Activated T-cell treated with anti-CD3 and anti-CD28 coated beads, Interleukin-2, amount 50 U/mL, for 4 hours (primary cell): ENCODE results near the gene ADAMTS9. TPM values are rescaled to one million over a fixed set of nuclear protein-coding genes. Genes with fewer than 3 reads are reported as not detected.

Experiments
- ATAC-seq, 2 donors: fragments of 200-7000 bp; cut with Tn5 transposase; one replicate each; pipeline ENCODE4 v1.10.0; 2021
- DNase-seq: peaks from one replicate; pipeline ENCODE4 v3.0.0-alpha.2; 2020
- H3K27me3 Mint-ChIP-seq: one replicate; pipeline ENCODE4 v1.8.0; 2021; ENCODE audit warnings: low read depth, mixed read lengths
- H3K36me3 Mint-ChIP-seq: one replicate; pipeline ENCODE4 v1.8.0; 2022; ENCODE audit warnings: mixed read lengths; ENCODE audit not compliant: insufficient read depth
- H3K4me1 Mint-ChIP-seq: one replicate; pipeline ENCODE4 v1.8.0; 2021; ENCODE audit warnings: low read depth, mixed read lengths
- H3K4me3 Mint-ChIP-seq: one replicate; pipeline ENCODE4 v1.8.0; 2021; ENCODE audit warnings: mild to moderate bottlenecking, moderate library complexity, mixed read lengths
- H3K9me3 Mint-ChIP-seq: one replicate; pipeline ENCODE4 v1.8.0; 2021; ENCODE audit warnings: mixed read lengths
- total RNA-seq, 3 donors: library from RNA; stranded (reverse); gene quantifications; one replicate each; pipeline ENCODE4 v1.2.1, GENCODE V29; 2021

The ADAMTS9 gene
- total RNA-seq, 3 donors from 2014 or later, result 0.08 to 0.11 TPM; not detected in 1

DNA sequence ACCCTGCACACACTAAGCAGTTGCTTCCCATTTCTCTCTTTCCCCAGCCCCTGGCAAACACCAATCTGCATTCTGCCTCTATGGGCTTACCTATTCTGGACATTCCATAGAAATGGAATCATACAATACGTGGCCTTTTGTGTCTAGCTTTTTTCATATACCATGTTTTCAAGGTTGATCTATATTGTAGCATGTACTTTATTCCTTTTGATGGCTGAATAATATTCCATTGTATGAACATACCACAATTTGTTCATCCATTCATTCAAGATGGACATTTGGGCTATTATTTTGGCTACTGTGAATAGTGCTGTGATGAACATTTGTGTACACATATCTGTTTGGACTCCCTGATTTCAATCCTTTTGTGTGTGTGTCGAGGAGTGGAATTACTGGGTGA is 18.1 kb upstream of the ADAMTS9 start:
- no peaks in the 10 kb centered on the region for H3K4me1 Mint-ChIP-seq

DNA sequence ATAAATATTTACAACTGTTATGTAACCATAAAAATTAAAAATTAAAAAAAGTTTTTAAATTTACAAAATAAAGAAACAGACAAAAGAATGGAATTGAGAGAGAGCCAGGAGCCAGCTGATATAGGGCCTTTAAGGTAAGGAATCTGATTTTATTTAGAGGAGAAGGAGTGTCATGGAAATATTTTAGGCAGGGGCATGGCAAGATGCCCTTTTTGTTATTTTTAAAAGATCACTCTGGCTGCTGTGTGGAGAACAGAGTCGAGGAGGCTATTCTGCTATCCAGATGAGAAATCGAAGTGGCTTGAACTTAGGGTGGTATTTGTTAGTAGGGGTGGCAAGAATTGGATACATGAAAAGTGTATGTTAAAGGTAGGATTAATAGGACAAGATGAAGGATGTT is 9.1 kb upstream of the ADAMTS9 start:
- Mint-ChIP-seq H3K4me1 (no peaks in the 10 kb centered on the region), H3K27me3 (peaks cover 2% of the 10 kb centered on the region), H3K36me3 (no peaks in the 10 kb centered on the region), H3K9me3 (no peaks in the 10 kb centered on the region), H3K4me3 (no peak overlapping the region)
- ATAC-seq (no peak), DNase-seq (no peak)

More for the DNA sequence above, 18.1 kb upstream of the ADAMTS9 start:
- Mint-ChIP-seq H3K9me3 (peaks cover 20% of the 10 kb centered on the region), H3K36me3 (no peaks in the 10 kb centered on the region), H3K4me3 (no peak overlapping the region), H3K27me3 (no peaks in the 10 kb centered on the region)
- ATAC-seq, result no peak
- DNase-seq, result no peak

DNA sequence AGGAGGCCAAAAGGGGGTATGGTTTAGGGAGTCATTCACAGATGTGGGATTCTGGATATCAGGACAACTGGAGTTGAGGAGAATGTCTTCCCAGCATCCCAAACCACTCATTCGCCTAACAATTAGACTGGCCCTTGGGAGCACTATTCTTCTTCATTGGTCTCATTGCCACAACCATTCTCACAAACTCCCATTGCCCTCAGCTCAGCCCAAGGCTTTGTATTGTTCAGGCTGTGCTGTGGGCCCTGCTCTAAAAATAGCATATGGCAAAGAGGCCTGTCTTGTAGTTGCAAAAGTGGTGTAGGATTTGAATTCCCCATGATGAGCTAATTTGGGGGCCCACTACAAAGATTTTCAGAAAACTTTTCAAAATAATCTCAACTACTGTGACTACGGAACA is 6.3 kb upstream of the ADAMTS9 start:
- ATAC-seq (no peak), DNase-seq (no peak)
- Mint-ChIP-seq H3K4me1 (no peaks in the 10 kb centered on the region), H3K9me3 (no peaks in the 10 kb centered on the region), H3K27me3 (peaks cover 8% of the 10 kb centered on the region), H3K36me3 (no peaks in the 10 kb centered on the region), H3K4me3 (no peak overlapping the region)

DNA sequence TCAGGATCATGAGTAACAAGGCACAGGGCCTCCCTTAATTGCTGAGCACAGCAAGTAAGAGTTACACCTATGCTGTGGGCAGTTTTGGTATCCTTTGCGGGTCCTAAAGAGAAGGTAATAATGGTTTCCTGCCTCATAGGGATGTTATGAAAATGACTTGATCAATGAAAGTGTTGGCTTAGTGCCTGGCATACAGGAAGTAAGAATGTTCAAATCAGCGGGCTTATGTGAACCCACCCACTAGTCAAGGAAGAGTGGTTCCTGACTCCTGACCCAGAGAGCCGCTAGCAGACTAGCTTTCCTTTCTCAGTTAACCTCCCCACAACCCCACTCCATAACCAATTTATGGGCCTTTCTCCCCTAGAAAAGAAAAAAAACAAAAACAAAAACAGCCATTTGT is 5.2 kb upstream of the ADAMTS9 start:
- H3K27me3 Mint-ChIP-seq, result peaks cover 17% of the 10 kb centered on the region
- H3K4me1 Mint-ChIP-seq, result peaks cover 4% of the 10 kb centered on the region
- no peaks in the 10 kb centered on the region for H3K9me3 Mint-ChIP-seq
- ATAC-seq, result no peak
- no peaks in the 10 kb centered on the region for H3K36me3 Mint-ChIP-seq
- H3K4me3 Mint-ChIP-seq, result no peak overlapping the region
- DNase-seq, result no peak

DNA sequence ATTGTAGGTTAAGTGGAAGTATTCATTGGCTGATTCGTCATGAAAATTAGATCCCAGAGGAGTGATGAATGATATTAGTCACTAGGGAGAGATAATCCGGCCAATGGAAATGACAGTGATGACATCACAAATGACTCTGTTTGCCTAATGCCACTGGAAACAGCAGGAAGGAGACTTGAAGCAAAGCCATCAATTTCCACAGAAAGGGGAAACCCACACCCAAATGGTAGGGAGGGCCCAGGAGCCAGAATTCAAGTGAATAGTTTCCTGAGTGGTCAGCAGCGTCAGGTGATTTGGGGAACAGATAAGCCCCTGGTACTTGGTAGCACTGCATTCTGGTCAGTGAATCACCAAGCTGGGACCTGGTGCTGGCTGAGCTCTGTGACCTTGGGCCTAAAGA is 3.3 kb upstream of the ADAMTS9 start:
- H3K36me3 Mint-ChIP-seq, result no peaks in the 10 kb centered on the region
- H3K27me3 Mint-ChIP-seq, result peaks cover 30% of the 10 kb centered on the region
- DNase-seq, result no peak
- no peak overlapping the region for H3K4me3 Mint-ChIP-seq
- H3K9me3 Mint-ChIP-seq, result no peaks in the 10 kb centered on the region
- no peak for ATAC-seq
- peaks cover 9% of the 10 kb centered on the region for H3K4me1 Mint-ChIP-seq

DNA sequence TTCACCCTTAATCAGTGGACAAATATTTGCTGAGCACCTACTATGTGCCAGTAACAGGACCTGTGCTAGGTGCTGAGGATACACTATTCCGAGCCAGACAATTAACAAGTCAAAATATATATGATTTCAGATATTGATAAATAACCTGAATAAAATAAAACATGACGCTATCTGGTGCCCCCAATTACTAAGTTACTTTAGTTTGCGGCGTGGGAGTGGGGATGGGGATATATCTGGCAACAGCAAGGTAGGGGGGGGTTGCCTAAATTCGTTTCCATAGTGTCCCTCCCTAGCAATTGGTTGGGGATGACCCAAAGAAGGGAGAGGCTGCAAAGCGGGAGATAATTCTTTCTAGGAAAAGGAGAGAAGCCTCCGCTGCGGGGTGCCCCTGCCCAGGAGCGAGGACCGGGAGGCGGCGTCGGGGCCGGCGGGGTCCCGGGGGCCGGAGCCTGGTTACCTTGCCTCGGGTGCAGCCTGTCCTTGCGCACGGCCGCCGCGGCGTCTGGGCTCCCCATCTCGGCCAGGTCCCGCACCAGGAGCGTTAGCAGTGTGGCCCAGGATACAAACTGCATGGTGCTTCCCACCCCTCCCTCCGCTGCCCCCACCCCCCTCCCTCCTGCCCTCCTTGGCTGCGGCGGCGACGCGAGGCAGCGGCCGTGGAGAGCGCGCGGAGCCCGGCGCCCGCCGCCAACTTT is 567 bp downstream of the ADAMTS9 start:
- H3K4me3 Mint-ChIP-seq, result no peak overlapping the region
- H3K27me3 Mint-ChIP-seq, result peaks cover 43% of the 10 kb centered on the region
- H3K36me3 Mint-ChIP-seq, result no peaks in the 10 kb centered on the region
- no peaks in the 10 kb centered on the region for H3K9me3 Mint-ChIP-seq
- H3K4me1 Mint-ChIP-seq, result peaks cover 9% of the 10 kb centered on the region
- DNase-seq (no peak), ATAC-seq (peak in 1 of 2 donors; percentile 36)

DNA sequence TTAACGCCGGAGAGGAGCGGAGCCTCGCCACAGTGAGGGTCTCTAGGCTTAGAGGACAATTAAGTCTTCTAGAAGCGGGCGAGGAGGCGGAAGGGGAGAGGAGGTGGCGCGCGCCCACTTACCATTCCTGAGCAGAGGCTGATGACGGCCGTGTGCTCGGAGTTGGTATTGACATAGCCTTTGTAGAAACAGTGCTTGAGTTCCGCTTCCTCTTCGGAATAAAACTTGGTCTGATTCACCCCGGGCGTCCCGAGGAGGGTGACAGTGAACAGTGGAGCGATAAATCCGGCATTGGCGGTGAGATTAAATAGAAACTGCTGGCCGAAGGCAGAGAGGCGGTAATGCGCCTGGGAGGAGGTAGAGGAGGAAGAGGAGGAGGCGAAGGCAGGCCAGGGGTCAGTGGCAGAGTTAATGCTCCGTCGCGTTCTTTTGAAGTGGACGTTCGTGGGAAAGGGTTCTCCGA is 1.3 kb downstream of the ADAMTS9 start:
- H3K36me3 Mint-ChIP-seq, result no peaks in the 10 kb centered on the region
- no peak for DNase-seq
- no peaks in the 10 kb centered on the region for H3K9me3 Mint-ChIP-seq
- H3K27me3 Mint-ChIP-seq, result peaks cover 42% of the 10 kb centered on the region
- ATAC-seq, result no peak
- peaks cover 9% of the 10 kb centered on the region for H3K4me1 Mint-ChIP-seq
- H3K4me3 Mint-ChIP-seq, result no peak overlapping the region

DNA sequence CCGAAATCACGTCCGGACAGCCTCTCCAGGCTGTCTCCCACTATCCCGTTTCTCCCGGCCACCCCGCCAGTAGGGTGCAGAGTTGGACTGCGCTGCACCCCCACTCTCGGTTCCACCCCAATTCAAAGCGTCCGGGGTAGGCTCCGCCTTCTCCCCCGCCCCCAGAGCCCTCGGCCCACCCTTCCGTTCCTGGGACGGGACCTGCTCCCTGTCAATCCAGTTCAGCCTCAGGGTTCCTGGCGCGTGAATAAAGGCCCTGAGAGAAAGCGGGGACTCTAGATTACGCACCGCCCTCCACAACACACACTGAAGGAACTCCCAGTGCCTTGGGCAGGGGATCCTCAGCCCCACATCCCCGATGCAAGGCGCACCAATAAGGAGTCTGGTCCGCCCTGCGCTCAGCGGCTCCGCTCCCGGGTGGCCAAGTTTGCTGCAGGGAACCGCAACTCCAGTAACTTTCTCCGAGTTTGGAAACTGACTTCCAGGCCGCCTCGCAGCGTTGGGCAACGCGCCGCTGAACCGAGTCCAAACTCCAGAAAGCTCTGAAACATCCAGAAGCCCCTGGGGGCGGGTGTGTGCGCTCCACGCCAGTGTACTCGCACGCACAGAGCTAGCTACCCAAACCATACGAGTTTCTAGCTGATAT is 1.9 kb downstream of the ADAMTS9 start:
- DNase-seq (no peak), ATAC-seq (no peak)
- Mint-ChIP-seq H3K9me3 (no peaks in the 10 kb centered on the region), H3K27me3 (peaks cover 42% of the 10 kb centered on the region), H3K4me3 (no peak overlapping the region), H3K4me1 (peaks cover 9% of the 10 kb centered on the region), H3K36me3 (no peaks in the 10 kb centered on the region)

DNA sequence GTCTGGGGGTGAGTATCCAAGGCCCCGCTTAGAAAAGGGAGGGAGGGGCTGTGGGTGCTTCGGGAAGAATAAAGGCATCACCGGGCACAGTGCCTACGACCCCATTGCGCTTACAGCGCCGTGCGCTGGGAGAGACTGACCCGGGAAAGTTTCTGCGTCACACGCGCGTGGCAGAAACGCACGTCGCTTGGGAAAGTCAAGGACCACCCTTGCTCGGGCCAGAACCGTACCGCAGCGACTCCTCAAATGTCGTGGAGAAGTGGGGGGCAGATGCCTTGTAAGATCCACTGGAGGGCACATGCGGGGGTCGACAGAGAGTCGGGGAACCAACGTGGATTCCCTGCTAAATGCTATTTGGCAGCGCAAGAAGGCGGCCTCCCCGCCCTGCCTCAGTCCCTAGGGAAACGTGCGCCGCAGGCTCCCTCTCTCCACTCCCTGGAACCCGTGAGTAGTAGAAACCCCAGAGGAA is 2.4 kb downstream of the ADAMTS9 start:
- Mint-ChIP-seq H3K4me3 (no peak overlapping the region), H3K36me3 (no peaks in the 10 kb centered on the region), H3K27me3 (peaks cover 40% of the 10 kb centered on the region), H3K9me3 (no peaks in the 10 kb centered on the region), H3K4me1 (peaks cover 9% of the 10 kb centered on the region)
- ATAC-seq (no peak), DNase-seq (no peak)

DNA sequence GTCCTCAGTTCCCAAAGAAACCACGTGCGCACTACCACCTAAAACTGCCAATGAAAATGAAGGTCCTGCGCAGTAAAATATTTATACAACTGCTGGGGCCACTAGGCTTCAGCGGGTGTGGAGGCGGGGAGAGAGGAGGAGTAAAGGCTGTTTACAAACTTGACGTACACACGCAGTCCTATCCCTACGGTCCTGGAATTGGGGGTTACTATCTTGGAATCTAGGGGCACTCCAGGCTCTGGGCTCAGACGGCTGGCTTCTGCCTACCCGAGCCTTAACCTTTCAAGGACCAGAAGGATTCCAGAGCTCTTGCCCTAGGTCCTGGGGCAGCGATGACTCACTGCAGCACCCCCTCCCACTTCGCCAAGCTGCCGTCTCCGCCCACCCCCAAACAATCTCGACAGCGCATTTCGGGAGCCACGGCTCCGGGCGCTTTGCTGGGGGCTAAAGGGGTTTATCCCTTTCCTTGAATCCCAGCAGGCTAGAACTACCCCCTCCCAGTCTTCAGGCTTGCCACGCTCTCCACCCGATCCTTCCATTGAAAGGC is 3.0 kb downstream of the ADAMTS9 start:
- H3K36me3 Mint-ChIP-seq, result no peaks in the 10 kb centered on the region
- H3K9me3 Mint-ChIP-seq, result no peaks in the 10 kb centered on the region
- DNase-seq (no peak), ATAC-seq (no peak)
- H3K4me1 Mint-ChIP-seq, result peaks cover 9% of the 10 kb centered on the region
- no peak overlapping the region for H3K4me3 Mint-ChIP-seq
- H3K27me3 Mint-ChIP-seq, result peaks cover 38% of the 10 kb centered on the region

DNA sequence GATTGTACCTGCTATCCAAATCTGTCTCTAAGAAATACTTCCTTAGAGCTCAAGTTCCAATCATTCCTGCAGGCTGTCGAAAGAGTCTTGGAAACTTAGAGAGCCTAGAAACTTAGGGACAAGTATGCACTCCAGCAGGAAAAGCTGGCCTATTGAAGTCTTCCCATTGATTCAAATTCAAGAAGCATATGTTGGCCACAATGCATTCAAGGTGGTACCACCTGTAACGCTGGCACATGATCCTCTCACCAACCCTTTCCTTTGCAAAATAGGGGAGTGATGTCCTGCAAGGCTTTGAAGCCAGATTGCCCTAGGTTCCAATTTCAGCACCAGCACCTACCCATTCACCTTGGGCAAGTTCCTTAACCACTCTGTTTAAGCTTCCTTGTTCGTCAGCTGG is 6.0 kb downstream of the ADAMTS9 start:
- no peak for ATAC-seq
- H3K27me3 Mint-ChIP-seq, result peaks cover 22% of the 10 kb centered on the region
- no peaks in the 10 kb centered on the region for H3K36me3 Mint-ChIP-seq
- peaks cover 4% of the 10 kb centered on the region for H3K9me3 Mint-ChIP-seq
- DNase-seq, result no peak
- no peak overlapping the region for H3K4me3 Mint-ChIP-seq
- peaks cover 5% of the 10 kb centered on the region for H3K4me1 Mint-ChIP-seq

DNA sequence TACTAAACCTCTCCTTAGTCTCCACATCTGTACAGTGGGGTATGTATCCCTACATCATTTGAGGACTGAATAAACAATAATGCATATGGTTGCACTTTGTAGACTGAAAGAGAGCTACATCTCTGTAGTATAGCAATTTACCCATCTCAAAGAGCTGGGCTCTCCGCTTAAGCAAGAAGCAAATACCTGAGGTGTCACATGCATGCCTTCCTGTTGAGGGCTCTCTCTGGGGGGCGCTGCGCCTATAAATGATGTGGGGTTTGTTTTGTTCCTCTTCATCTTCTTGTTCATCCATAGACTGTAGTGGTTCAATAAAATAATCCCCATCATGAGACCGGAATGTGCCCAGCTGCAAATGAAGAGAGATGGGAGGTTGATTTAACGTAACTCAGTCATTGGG is 6.8 kb downstream of the ADAMTS9 start:
- Mint-ChIP-seq H3K27me3 (peaks cover 14% of the 10 kb centered on the region), H3K4me1 (no peaks in the 10 kb centered on the region), H3K9me3 (peaks cover 4% of the 10 kb centered on the region), H3K36me3 (no peaks in the 10 kb centered on the region), H3K4me3 (no peak overlapping the region)
- ATAC-seq (no peak), DNase-seq (no peak)

DNA sequence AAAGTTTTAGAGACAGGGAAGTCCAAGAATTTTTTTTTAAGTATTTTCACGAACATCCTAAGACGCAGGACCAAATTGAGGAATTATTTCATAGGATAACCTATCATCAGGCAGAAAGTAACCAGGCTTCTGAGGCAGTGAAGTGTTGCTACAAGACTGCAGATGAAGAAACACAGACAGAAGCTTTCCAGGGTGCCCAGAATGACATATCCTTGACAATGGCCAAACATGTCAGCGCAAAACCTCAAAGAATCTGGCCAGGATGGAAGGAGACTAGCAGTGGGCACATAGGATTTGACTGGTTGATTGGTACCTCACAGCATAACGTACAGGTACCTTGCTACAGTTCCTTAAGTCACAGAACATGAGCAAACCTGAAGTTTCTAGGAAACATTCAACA is 7.5 kb downstream of the ADAMTS9 start:
- peaks cover 10% of the 10 kb centered on the region for H3K27me3 Mint-ChIP-seq
- no peak overlapping the region for H3K4me3 Mint-ChIP-seq
- no peaks in the 10 kb centered on the region for H3K4me1 Mint-ChIP-seq
- no peak for DNase-seq
- H3K9me3 Mint-ChIP-seq, result peaks cover 4% of the 10 kb centered on the region
- ATAC-seq, result no peak
- no peaks in the 10 kb centered on the region for H3K36me3 Mint-ChIP-seq

DNA sequence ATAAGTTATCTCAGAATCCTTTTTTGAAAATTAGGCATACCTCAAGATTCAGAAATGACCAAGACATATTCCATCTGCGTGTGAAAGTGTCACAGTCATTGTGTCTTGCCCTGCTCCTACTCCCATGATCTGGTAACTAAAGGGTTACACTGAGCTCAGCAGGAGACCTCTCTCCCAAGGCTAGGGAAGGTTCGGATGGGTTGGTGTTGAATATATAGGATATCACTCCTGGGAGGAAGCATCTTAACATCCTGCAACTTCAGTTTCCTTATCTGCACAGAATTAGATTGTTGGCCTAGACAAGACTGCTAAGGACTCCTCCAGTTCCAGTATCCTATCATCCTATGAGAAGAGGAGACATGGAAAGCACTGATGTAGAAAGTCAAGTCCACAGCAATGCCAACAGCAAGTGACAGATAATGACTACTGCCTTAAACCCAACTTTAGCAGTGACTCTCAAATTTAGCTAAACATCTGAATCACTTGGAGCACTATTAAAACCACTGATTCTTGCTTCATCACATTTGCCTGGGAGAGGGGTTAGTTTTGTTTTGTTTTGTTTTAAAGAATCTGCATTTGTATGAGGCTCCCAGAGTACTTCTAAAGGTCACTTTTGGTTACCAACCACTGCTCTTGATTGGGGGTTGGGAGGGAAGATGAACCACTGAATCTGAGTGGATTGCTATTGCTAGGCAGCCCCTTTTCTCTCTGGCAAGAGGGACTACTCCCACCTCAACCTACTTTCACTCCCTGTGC is 9.7 kb downstream of the ADAMTS9 start:
- Mint-ChIP-seq H3K36me3 (no peaks in the 10 kb centered on the region), H3K4me3 (no peak overlapping the region), H3K27me3 (no peaks in the 10 kb centered on the region), H3K4me1 (no peaks in the 10 kb centered on the region), H3K9me3 (peaks cover 4% of the 10 kb centered on the region)
- no peak for DNase-seq
- no peak for ATAC-seq
